ENCODE results near the gene PCDHGB1. TPM values are rescaled to one million over a fixed set of nuclear protein-coding genes. Genes with fewer than 3 reads are reported as not detected.
"Not testable (repeated sequence)": the region's sequence is repeated elsewhere in the genome, so short reads cannot be mapped to it uniquely, and the experiment has no call there.

Gene PCDHGB1
- total RNA-seq, 1 donor from 2014 or later = 2.3 TPM

- DNase-seq (ENCODE audit: extremely low read depth, low read depth, low spot score) = no peak
Measured at GRCh38 chr5:141382469-141383294, 32.8 kb downstream of the PCDHGB1 start, which contains the start of gene PCDHGA7. Gene PCDHGA7, plus strand, starts transcription at chr5:141382742. Its CDS starts 158 bp downstream, at chr5:141382900.

DNA sequence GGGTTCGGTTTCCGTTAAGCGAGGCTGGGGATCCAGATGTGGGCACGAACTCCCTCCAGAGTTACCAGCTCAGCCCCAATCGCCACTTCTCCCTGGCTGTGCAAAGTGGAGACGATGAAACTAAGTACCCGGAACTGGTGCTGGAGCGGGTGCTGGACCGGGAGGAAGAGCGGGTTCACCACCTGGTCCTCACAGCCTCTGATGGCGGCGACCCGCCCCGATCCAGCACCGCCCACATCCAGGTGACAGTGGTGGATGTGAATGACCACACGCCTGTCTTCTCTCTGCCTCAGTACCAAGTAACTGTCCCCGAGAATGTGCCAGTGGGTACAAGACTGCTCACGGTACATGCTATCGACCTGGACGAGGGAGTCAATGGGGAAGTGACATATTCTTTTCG, 33.4 kb downstream of the PCDHGB1 start:
- DNase-seq (ENCODE audit: extremely low read depth, low read depth, low spot score) = no peak

GRCh38 chr5:141384471-141385267, 34.8 kb downstream of the PCDHGB1 start:
- no peak for DNase-seq (ENCODE audit: extremely low read depth, low read depth, low spot score)

GRCh38 chr5:141387557-141388311, 37.8 kb downstream of the PCDHGB1 start, which contains the start of gene PCDHGB4:
Gene PCDHGB4, plus strand, starts transcription at chr5:141387698. Its CDS starts 187 bp downstream, at chr5:141387885.
- DNase-seq (ENCODE audit: extremely low read depth, low read depth, low spot score) = not testable (repeated sequence)

DNA sequence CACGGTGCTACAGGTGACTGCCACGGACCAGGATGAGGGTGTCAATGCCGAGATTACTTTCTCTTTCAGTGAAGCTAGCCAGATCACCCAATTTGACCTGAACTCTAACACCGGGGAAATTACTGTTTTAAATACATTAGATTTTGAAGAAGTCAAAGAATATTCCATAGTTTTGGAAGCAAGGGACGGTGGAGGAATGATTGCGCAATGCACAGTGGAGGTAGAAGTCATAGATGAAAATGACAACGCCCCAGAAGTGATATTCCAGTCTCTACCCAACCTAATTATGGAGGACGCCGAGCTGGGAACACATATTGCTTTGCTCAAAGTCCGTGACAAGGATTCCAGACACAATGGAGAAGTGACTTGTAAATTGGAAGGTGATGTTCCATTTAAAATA, 38.8 kb downstream of the PCDHGB1 start:
- DNase-seq (ENCODE audit: extremely low read depth, low read depth, low spot score) = no peak

GRCh38 chr5:141389153-141390042, 39.5 kb downstream of the PCDHGB1 start:
- no peak for DNase-seq (ENCODE audit: extremely low read depth, low read depth, low spot score)

- no peak for DNase-seq (ENCODE audit: extremely low read depth, low read depth, low spot score)
Measured at GRCh38 chr5:141392429-141393198, 42.7 kb downstream of the PCDHGB1 start, which contains the start of gene PCDHGA8. Gene PCDHGA8, plus strand, starts transcription at chr5:141392633. Its CDS starts 181 bp downstream, at chr5:141392814.

DNA sequence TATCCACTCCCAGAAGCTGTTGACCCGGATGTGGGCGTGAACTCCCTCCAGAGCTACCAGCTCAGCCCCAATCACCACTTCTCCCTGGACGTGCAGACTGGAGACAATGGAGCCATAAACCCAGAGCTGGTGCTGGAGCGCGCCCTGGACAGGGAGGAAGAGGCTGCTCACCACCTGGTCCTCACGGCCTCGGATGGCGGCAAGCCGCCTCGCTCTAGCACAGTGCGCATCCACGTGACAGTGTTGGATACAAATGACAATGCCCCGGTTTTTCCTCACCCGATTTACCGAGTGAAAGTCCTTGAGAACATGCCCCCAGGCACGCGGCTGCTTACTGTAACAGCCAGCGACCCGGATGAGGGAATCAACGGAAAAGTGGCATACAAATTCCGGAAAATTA, 43.4 kb downstream of the PCDHGB1 start:
- no peak for DNase-seq (ENCODE audit: extremely low read depth, low read depth, low spot score)

DNA sequence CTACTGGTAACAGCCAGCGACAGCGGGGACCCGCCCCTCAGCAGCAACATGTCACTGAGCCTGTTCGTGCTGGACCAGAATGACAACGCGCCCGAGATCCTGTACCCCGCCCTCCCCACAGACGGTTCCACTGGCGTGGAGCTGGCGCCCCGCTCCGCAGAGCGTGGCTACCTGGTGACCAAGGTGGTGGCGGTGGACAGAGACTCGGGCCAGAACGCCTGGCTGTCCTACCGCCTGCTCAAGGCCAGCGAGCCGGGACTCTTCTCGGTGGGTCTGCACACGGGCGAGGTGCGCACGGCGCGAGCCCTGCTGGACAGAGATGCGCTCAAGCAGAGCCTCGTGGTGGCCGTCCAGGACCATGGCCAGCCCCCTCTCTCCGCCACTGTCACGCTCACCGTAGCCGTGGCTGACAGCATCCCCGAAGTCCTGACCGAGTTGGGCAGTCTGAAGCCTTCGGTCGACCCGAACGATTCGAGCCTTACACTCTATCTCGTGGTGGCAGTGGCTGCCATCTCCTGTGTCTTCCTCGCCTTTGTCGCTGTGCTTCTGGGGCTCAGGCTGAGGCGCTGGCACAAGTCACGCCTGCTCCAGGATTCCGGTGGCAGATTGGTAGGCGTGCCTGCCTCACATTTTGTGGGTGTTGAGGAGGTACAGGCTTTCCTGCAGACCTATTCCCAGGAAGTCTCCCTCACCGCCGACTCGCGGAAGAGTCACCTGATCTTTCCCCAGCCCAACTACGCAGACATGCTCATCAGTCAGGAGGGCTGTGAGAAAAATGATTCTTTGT, 44.7 kb downstream of the PCDHGB1 start:
- DNase-seq (ENCODE audit: extremely low read depth, low read depth, low spot score) = not testable (repeated sequence)

DNA sequence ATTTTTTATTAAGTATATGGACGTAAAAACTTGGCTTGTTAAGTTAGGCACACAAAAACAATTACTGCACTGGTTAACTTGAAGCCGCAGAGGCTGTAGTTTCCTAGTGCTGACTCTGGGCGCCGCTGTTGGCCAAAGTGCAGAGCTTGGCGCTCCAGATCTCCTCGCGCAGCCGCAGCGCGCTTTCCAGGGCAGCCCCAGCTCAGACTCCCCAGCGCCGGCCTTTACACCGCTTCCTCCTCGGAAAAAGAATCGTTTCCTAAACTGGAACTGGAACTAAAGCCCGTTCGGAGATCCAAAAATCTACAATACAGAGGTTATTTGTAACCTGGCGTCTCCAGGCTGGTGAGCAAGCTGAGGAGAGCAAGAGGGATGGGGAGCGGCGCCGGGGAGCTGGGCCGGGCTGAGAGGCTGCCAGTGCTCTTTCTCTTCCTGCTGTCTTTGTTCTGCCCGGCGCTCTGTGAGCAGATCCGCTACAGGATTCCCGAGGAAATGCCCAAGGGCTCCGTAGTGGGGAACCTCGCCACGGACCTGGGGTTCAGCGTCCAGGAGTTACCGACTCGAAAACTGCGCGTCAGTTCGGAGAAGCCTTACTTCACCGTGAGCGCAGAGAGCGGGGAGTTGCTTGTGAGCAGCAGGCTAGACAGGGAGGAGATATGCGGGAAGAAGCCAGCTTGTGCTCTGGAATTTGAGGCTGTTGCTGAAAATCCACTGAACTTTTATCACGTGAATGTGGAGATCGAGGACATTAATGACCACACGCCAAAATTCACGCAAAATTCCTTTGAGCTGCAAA, 48.1 kb downstream of the PCDHGB1 start, which contains the start of gene PCDHGB5:
PCDHGB5 (plus strand) TSS at position 192 of the 796 bp plus-strand sequence; CDS start at position 373, 181 bp downstream.
- not testable (repeated sequence) for DNase-seq (ENCODE audit: extremely low read depth, low read depth, low spot score)

DNA sequence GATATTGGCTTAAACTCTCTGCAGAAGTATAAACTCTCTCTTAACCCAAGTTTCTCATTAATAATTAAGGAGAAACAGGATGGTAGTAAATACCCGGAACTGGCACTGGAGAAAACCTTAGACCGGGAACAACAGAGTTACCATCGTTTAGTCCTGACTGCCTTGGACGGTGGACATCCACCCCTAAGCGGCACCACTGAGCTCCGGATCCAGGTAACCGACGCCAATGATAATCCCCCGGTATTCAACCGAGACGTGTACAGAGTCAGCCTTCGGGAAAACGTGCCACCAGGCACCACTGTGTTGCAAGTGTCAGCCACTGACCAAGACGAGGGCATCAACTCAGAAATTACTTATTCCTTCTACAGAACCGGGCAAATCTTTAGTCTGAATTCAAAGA, 48.7 kb downstream of the PCDHGB1 start:
- DNase-seq (ENCODE audit: extremely low read depth, low read depth, low spot score) = no peak

- no peak for DNase-seq (ENCODE audit: extremely low read depth, low read depth, low spot score)
Measured at GRCh38 chr5:141399555-141400258, 49.8 kb downstream of the PCDHGB1 start.

Other genes starting within 250 kb of the PCDHGB1 start
- 0.23 and 0.58 TPM in 2 replicates for gene PCDHB3, start 249.6 kb upstream of the PCDHGB1 start, total RNA-seq
- 0.10 and 0.53 TPM in 2 replicates for gene PCDHB4, start 228.3 kb upstream of the PCDHGB1 start, total RNA-seq
- 2.5 and 4.1 TPM in 2 replicates for gene PCDHB5, start 214.9 kb upstream of the PCDHGB1 start, total RNA-seq
- 0.05 and 0.06 TPM in 2 replicates for gene PCDHB6, start 200.0 kb upstream of the PCDHGB1 start, total RNA-seq
- gene PCDHB7, start 177.5 kb upstream of the PCDHGB1 start, total RNA-seq = 1.6 and 2.4 TPM in 2 replicates
- gene PCDHB8, start 172.3 kb upstream of the PCDHGB1 start, total RNA-seq = 0.34 and 0.88 TPM in 2 replicates
- 0.05 and 1.1 TPM in 2 replicates for gene PCDHB16, start 167.7 kb upstream of the PCDHGB1 start, total RNA-seq
- 0.15 and 0.41 TPM in 2 replicates for gene PCDHB9, start 162.9 kb upstream of the PCDHGB1 start, total RNA-seq
- 1.1 and 1.3 TPM in 2 replicates for gene PCDHB10, start 157.7 kb upstream of the PCDHGB1 start, total RNA-seq
- gene PCDHB11, start 150.5 kb upstream of the PCDHGB1 start, total RNA-seq = 0.58 and 1.5 TPM in 2 replicates
- gene PCDHB12, start 141.4 kb upstream of the PCDHGB1 start, total RNA-seq = 0.19 and 0.58 TPM in 2 replicates
- gene PCDHB13, start 136.2 kb upstream of the PCDHGB1 start, total RNA-seq = 1.8 and 3.0 TPM in 2 replicates
- 1.6 and 6.7 TPM in 2 replicates for gene PCDHB14, start 126.8 kb upstream of the PCDHGB1 start, total RNA-seq
- 0.97 and 1.7 TPM in 2 replicates for gene PCDHB15, start 104.7 kb upstream of the PCDHGB1 start, total RNA-seq
- gene SLC25A2, start 46.0 kb upstream of the PCDHGB1 start, total RNA-seq = 0.76 TPM in 1 of 2 replicates, not detected in the other
- gene TAF7, start 29.3 kb upstream of the PCDHGB1 start, total RNA-seq = 51.0 and 52.6 TPM in 2 replicates
- gene PCDHGA1, start 19.6 kb upstream of the PCDHGB1 start, total RNA-seq = 0.39 and 1.2 TPM in 2 replicates
- 2.6 and 4.1 TPM in 2 replicates for gene PCDHGA2, start 11.3 kb upstream of the PCDHGB1 start, total RNA-seq
- gene PCDHGA3, start 6.3 kb upstream of the PCDHGB1 start, total RNA-seq = 1.6 and 4.0 TPM in 2 replicates
- gene PCDHGA4, start 4.9 kb downstream of the PCDHGB1 start, total RNA-seq = 5.7 and 9.2 TPM in 2 replicates
- gene PCDHGB2, start 9.9 kb downstream of the PCDHGB1 start, total RNA-seq = 3.8 and 4.7 TPM in 2 replicates
- gene PCDHGA5, start 14.1 kb downstream of the PCDHGB1 start, total RNA-seq = 0.82 and 2.1 TPM in 2 replicates
- 2.6 and 5.5 TPM in 2 replicates for gene PCDHGB3, start 20.1 kb downstream of the PCDHGB1 start, total RNA-seq
- 4.5 and 6.6 TPM in 2 replicates for gene PCDHGA6, start 23.8 kb downstream of the PCDHGB1 start, total RNA-seq
- 3.6 and 5.3 TPM in 2 replicates for gene PCDHGA7, start 32.6 kb downstream of the PCDHGB1 start, total RNA-seq
- gene PCDHGB4, start 37.6 kb downstream of the PCDHGB1 start, total RNA-seq = 11.1 and 19.5 TPM in 2 replicates
- gene PCDHGA8, start 42.5 kb downstream of the PCDHGB1 start, total RNA-seq = 0.92 and 2.3 TPM in 2 replicates
- 17.5 and 27.2 TPM in 2 replicates for gene PCDHGB5, start 47.8 kb downstream of the PCDHGB1 start, total RNA-seq
- 3.3 and 4.5 TPM in 2 replicates for gene PCDHGA9, start 52.7 kb downstream of the PCDHGB1 start, total RNA-seq
- gene PCDHGB6, start 57.9 kb downstream of the PCDHGB1 start, total RNA-seq = 1.8 and 6.2 TPM in 2 replicates
- gene PCDHGA10, start 62.9 kb downstream of the PCDHGB1 start, total RNA-seq = 4.0 and 12.4 TPM in 2 replicates
- gene PCDHGB7, start 67.6 kb downstream of the PCDHGB1 start, total RNA-seq = 14.1 and 23.4 TPM in 2 replicates
- gene PCDHGA11, start 71.0 kb downstream of the PCDHGB1 start, total RNA-seq = 12.3 and 17.5 TPM in 2 replicates
- gene PCDHGA12, start 80.4 kb downstream of the PCDHGB1 start, total RNA-seq = 10.5 and 23.0 TPM in 2 replicates
- 24.3 and 43.0 TPM in 2 replicates for gene PCDHGC3, start 125.9 kb downstream of the PCDHGB1 start, total RNA-seq
- 0.44 and 2.5 TPM in 2 replicates for gene PCDHGC4, start 134.9 kb downstream of the PCDHGB1 start, total RNA-seq
- 0.24 and 2.5 TPM in 2 replicates for gene PCDHGC5, start 139.0 kb downstream of the PCDHGB1 start, total RNA-seq

Data from glomerular endothelial cell (primary cell).